Activated CD4-positive, alpha-beta T cell treated with anti-CD3 and anti-CD28 coated beads for 1 hour (primary cell): ENCODE measurements around the gene TRIM66.

Experiments
- DNase-seq: peaks from one replicate; pipeline ENCODE4 v3.0.0-alpha.2; 2020

Gene TRIM66

GRCh38 chr11:8714622-8715225 is 32.3 kb upstream of the TRIM66 start:
- DNase-seq, result no peak

DNA sequence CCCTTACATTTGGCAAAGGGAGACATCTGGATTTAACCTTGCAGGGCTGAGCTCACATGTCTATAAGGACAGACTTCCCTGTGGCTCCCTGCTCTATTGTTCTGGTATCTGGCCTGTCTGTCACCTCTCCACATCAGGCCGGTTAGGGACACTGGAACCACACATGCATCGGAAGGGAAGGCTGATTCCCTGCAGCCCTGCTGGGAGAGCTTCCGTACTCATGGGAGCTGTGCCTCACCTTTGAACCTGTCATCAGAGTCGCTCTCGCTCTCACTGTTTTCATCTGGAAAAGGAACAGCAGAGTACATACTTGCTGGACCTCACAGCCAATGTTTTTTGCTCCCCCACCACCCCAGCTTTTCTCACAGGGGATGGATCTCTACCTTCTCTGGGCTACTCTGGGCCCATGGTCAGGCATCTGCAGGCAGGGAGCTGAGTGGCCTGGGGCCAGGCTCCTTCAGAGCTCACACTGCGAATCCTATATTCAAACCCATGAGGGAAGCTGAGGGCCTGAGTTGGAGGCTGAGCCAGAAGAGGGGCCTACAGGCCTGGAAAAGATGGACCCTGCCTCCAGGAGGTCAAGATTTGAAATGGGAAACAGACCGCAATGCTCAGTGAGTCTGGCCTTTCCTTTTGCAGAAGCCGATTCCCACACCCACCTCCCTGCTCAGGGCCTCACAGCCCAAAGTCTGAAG is 31.4 kb upstream of the TRIM66 start:
- DNase-seq, result no peak

DNA sequence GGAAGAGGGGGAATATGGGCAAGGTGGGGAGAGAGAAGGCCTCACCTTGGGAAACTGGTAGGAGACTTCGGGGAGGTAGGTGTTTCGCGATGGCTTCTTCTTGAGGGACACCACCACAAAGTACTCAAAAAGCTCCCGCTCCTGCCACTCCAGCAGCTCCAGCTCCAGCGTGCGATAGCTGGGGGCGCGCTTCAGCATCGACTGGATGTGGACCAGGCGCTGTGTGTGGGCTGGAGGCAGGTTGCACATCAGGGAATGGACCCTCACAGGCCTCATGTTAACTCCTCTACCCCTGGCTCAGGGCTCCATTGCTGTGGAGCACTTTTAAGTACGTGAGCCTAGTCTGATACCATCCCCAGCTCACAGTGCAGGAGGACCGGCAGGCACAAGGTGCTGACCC is 30.0 kb upstream of the TRIM66 start:
- DNase-seq, result no peak

DNA sequence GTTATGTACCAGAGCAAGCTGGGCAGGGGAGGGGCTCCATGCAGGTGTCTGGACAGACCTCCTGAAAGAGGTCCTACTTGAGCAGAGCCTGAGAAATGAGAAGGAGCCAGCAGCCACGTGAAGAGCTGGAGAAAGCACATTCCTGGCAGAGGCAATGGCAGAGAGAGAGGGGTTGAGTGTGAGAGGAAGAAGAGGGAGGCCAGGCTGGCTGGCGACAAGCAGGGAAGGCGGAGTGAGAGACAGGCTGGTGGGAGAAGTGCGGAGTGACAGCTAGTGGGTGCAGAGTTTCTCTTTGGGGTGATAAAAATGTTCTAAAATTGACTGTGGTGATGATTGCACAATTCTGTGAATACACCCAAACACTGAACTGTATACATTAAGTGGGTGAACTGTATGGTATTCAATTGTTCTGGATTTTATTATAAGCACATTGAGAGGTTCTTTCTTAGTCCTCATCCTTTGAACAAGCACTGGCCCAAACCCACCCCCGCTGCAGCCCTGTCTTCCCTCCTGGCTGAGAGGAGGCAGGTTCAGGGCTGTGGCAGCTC is 29.5 kb upstream of the TRIM66 start:
- DNase-seq, result no peak

GRCh38 chr11:8709777-8710176 is 27.3 kb upstream of the TRIM66 start:
- DNase-seq, result no peak

- no peak for DNase-seq
These were observed 26.7 kb upstream of the TRIM66 start for GRCh38 chr11:8709002-8709672.

DNA sequence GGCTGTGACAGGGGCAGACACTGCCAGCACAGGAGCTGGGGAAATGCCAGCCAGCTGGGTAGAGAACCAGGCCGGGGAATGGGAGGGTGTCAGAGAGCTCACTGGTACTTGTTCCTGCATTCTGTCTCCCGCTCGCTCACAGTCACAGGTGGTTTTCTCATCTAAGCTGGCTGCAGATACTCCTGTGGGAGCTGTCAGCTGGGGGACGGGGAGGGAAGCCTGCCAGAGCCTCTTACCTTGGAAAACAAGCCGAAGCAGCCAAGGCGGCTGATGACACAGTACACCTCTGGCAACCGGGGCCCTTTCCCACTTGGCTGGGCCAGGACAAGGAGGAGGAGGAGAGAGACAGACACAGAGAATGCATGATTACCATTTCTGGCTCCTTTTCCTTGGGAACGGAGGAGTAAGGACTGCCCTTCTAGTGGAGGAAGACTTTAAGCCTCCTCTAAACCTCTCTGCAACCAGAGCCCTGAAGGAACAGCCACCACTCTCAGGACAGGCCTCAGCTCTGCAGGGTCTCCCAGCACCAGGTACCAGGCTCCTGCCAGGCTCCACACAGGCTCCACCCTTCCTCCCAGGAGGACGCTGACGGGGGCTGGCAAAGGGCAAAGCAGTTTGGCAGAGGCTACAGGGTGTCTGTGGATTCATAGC is 25.2 kb upstream of the TRIM66 start:
- no peak for DNase-seq

- no peak for DNase-seq
These were observed 24.4 kb upstream of the TRIM66 start for GRCh38 chr11:8706673-8707432.

DNA sequence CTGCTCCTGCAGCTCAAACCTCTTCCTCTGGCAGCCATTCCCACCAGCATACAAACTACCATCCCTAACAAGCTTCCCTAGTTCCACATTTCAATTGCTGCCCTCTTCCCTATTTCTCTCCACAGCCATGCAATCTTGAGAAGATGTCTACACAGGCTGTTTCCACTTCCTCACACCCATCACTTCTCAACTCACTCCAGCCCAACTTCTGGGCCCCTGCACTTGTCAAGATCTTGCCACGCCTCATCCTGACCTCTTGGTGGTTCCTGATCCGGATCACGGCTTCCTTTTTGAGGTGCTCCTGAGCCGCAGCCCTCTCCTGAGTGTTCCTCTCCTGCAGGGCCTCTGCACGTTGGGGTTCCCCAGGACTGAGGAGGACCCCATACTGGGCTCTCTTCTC is 22.7 kb upstream of the TRIM66 start:
- DNase-seq, result no peak

- no peak for DNase-seq
These were observed 21.7 kb upstream of the TRIM66 start for GRCh38 chr11:8704136-8704535.

- DNase-seq, result no peak
These were observed 20.1 kb upstream of the TRIM66 start for GRCh38 chr11:8702598-8702915.

- no peak for DNase-seq
These were observed 19.6 kb upstream of the TRIM66 start for GRCh38 chr11:8701891-8702597.

- no peak for DNase-seq
These were observed 17.4 kb upstream of the TRIM66 start for GRCh38 chr11:8699903-8700302.

GRCh38 chr11:8698917-8699441 is 16.5 kb upstream of the TRIM66 start:
- DNase-seq, result no peak

- DNase-seq, result no peak
These were observed 15.9 kb upstream of the TRIM66 start for GRCh38 chr11:8698379-8698851.

GRCh38 chr11:8697054-8697453 is 14.6 kb upstream of the TRIM66 start:
- DNase-seq, result no peak

- no peak for DNase-seq
These were observed 11.7 kb upstream of the TRIM66 start for GRCh38 chr11:8694137-8694536.

DNA sequence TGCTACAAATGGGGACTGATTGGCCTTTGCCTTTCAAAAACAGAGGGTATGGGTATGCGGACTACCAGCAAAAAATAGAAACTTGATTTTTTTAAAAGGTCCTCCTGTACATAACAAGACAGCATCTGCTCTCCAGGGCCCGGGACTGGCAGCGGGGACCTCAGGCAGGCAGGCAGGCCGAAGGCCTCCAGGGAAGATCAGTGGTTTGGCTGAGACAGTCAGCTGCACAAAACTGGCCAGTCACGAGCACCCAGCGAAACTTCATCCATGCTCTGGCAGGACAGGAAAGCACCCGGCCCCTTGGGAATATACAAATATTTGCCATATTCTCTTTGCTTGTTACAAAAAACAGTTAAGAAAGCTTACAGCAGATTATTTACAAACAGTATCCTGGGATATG is 11.1 kb upstream of the TRIM66 start:
- DNase-seq, result no peak

GRCh38 chr11:8693010-8693551 is 10.6 kb upstream of the TRIM66 start:
- DNase-seq, result no peak

DNA sequence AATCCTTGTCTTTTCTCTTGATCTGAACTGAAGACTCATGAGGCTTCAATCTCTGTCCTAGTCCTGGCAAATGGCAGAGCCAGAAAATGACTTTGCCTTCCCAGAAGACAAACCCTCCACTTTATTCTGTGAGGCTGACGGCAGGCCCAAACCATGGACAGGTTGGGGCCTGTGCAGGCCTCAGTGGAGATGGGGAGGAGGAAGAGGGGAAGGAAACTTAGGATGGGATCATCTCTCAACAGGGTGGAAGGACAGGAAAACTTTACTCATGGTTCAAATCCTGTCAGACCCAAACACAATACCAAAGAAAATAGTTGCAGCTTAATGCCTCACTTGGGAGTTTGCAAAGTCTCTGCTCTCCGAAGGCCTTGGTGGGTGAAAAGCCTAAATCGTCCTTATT is 10.0 kb upstream of the TRIM66 start:
- DNase-seq, result no peak

DNA sequence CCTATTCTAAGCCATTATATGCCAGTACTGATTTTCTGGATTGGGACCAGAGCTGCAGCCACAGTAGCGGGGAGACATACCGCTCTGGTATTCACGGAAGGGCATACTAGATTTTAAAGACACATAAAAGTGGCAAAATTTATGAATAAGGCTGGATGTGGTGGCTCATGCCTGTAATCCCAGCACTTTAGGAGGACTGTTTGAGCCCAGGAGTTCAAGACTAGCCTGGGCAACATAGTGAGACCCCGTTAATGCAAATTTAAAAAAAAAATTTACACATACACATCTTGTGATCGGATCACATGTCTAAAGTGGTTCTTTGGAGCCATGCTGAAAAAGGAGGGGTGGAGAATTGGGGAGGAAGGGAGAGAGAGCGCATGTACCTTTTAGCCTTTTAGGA is 9.1 kb upstream of the TRIM66 start:
- DNase-seq, result no peak
